H1 (cell line): Measurements from ENCODE around the gene OLFM3. TPM values are rescaled to one million over a fixed set of nuclear protein-coding genes. Genes with fewer than 3 reads are reported as not detected.

Source experiments
- BACH1 ChIP-seq: IDR thresholded peaks from 2 replicates; pipeline ENCODE4 v1.6.1; 2012; ENCODE audit warnings: low read length, improper control_type of control experiment
- GTF2F1 ChIP-seq: IDR thresholded peaks from 2 replicates; pipeline ENCODE4 v1.6.1; 2012; ENCODE audit warnings: low read depth, low read length, improper control_type of control experiment, borderline replicate concordance
- PHF8 ChIP-seq: fragments of 200-600 bp; sonication (generic); conservative IDR thresholded peaks from 2 replicates; pipeline ENCODE4 v1.7.1; 2012; ENCODE audit warnings: low read depth, mild to moderate bottlenecking, inconsistent platforms, low read length, moderate library complexity
- RBBP5 ChIP-seq: IDR thresholded peaks from 2 replicates; pipeline ENCODE4 v1.7.1; 2012; ENCODE audit warnings: low read depth, mild to moderate bottlenecking, inconsistent platforms, low read length, moderate library complexity, borderline replicate concordance
- RFX5 ChIP-seq: IDR thresholded peaks from 2 replicates; pipeline ENCODE4 v1.6.1; 2011; ENCODE audit warnings: low read depth, low read length, improper control_type of control experiment, borderline replicate concordance
- SAP30 ChIP-seq: fragments of 300-600 bp; sonication (generic); IDR thresholded peaks from 2 replicates; pipeline ENCODE4 v1.7.1; 2012; ENCODE audit warnings: low read length, moderate library complexity, mild to moderate bottlenecking, inconsistent platforms; ENCODE audit not compliant: insufficient read depth, insufficient replicate concordance
- SIRT6 ChIP-seq: IDR thresholded peaks from one replicate; pipeline ENCODE4 v1.7.1; 2012; ENCODE audit warnings: low read length, inconsistent platforms
- SP1 ChIP-seq: IDR thresholded peaks from 2 replicates; pipeline ENCODE4 v1.6.1; 2011; ENCODE audit warnings: low read depth, low read length
- TAF7 ChIP-seq: optimal IDR thresholded peaks from 2 replicates; pipeline ENCODE3; 2011; ENCODE audit warnings: low read depth, mild to moderate bottlenecking, inconsistent platforms, low read length, moderate library complexity, borderline replicate concordance
- polyA plus RNA-seq, 7 experiments: library from polyadenylated mRNA; depleted of rRNA in 3 of 7; stranded (reverse) in 5 of 7; unstranded in 2 of 7; fragments of >200 nt in 5 of 7; fragments of 200-250 nt in 2 of 7; gene quantifications; 1 replicate in 5 of 7; 2 replicates in 1 of 7; 4 replicates in 1 of 7; pipeline versions ENCODE4 v1.2.1 to v1.2.3, GENCODE V29; 2011 to 2013; ENCODE audit warnings: missing spikeins in 2 of 7, mixed read lengths in 2 of 7
- total RNA-seq: library from RNA; stranded (reverse); fragmentation: NEBNext Ultra II Directional; extraction: Animal tissue kit (Norgen Biotek cat#: 25700); gene quantifications from 2 replicates; pipeline ENCODE4 v1.2.1, GENCODE V29; 2021
- TF ChIP-seq, protein P1 (sequence below): IDR thresholded peaks from 2 replicates; pipeline ENCODE4 v1.6.1; 2012; ENCODE audit warnings: inconsistent platforms

The OLFM3 gene
- total and polyA plus RNA-seq, 2 of the 8 experiments (the other 6 are each of a cell fraction or from before 2014, with no cell fraction given): 0.30 to 0.32 TPM

DNA sequence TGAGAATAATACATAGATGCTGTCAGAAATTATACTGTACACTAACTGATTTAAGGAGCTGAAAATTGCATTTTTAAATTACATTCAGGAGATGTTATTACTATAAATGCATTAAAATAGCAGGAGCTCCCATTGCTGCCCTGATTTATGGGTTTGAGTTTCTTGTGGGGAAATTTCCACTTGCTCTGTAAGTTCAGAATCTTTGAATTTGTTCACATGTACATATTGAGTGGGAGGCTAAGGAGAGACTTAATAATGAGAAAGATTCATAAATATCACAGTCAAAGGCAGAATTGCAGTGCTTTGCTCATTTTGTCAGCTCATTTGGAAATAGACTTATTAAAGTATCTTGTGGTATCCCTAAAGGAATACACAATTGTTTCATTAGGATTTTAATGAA is 170.3 kb downstream of the OLFM3 start (continued):
- TF ChIP-seq SP1 (no peak), RFX5 (no peak), SAP30 (no peak), TAF7 (no peak), SIRT6 (no peak), BACH1 (no peak), PHF8 (no peak), GTF2F1 (no peak), RBBP5 (no peak)
- TF ChIP-seq, protein P1, sequence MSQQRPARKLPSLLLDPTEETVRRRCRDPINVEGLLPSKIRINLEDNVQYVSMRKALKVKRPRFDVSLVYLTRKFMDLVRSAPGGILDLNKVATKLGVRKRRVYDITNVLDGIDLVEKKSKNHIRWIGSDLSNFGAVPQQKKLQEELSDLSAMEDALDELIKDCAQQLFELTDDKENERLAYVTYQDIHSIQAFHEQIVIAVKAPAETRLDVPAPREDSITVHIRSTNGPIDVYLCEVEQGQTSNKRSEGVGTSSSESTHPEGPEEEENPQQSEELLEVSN: no peak
- TF ChIP-seq, all 59 proteins: peak for 0
